K562 (cell line): ENCODE measurements around the gene PARD3B. TPM values are rescaled to one million over a fixed set of nuclear protein-coding genes. Genes with fewer than 3 reads are reported as not detected.

Experiments
- ATAC-seq: fragments of 200-7000 bp; cut with Tn5 transposase; 3 replicates; pipeline ENCODE4 v1.9.1; 2020; ENCODE audit warnings: moderate library complexity
- BruUV-seq: library from RNA; stranded (reverse); fragments of 400-500 nt; replicated peaks from 2 replicates; lab custom pipeline; 2021; lab: Mats Ljungman, UMichigan
- CTCF ChIA-PET: fragments of 300-600 bp; formaldehyde crosslinking; extraction: SDS; loops from one replicate; lab custom pipeline; 2021; ENCODE audit warnings: low intra/inter-chr PET ratio; lab: Yijun Ruan, JAX
- POLR2A ChIA-PET: fragments of 300-600, 350-650 bp; sonication (Branson Sonifier 250); formaldehyde crosslinking; extraction: SDS; loops from one replicate; lab custom pipeline; 2021; ENCODE audit warnings: antibody characterized with exemption, inconsistent platforms; lab: Yijun Ruan, JAX
- DNase-seq, 4 experiments: peaks; one replicate each; pipeline versions ENCODE4 v3.0.0 to v3.0.0-alpha.2; 2011 to 2018; ENCODE audit warnings: low spot score in 3 of 4, mixed read lengths in 3 of 4; ENCODE audit errors: extremely low read depth in 1 of 4
- FAIRE-seq: peaks from 2 replicates; lab custom pipeline; 2011; peaks lifted over from hg19 to GRCh38; lab: Jason Lieb, UNC
- H2AFZ ChIP-seq: 2 replicates; pipeline ENCODE4 v1.6.0; 2011; ENCODE audit warnings: low read depth, low read length, control low read depth, inconsistent platforms
- H3K27ac ChIP-seq: fragments of 200-600 bp; 3 replicates; pipeline ENCODE4 v1.8.0; 2011; ENCODE audit warnings: low read depth, mild to moderate bottlenecking, control low read depth, inconsistent platforms, low read length, moderate library complexity, mixed read lengths; ENCODE audit errors: extremely low read depth
- H3K27me3 ChIP-seq, 2 experiments: fragments of 300-600 bp in 1 of 2; 2 replicates in 1 of 2; 3 replicates in 1 of 2; pipeline versions ENCODE4 v1.6.0 to v1.8.0; 2011; ENCODE audit warnings: inconsistent platforms in 2 of 2, low read length in 2 of 2, mild to moderate bottlenecking in 1 of 2, mixed read lengths in 1 of 2, moderate library complexity in 1 of 2; ENCODE audit not compliant: control insufficient read depth in 2 of 2, insufficient read depth in 2 of 2
- H3K36me3 ChIP-seq: fragments of 300-600 bp; 3 replicates; pipeline ENCODE4 v1.8.0; 2011; ENCODE audit warnings: mild to moderate bottlenecking, low read length, inconsistent platforms; ENCODE audit not compliant: control insufficient read depth, insufficient read depth
- H3K4me1 ChIP-seq, 2 experiments: fragments of 200-600 bp in 1 of 2; replicated peaks in 1 of 2; 2 replicates in 1 of 2; 3 replicates in 1 of 2; pipeline versions ENCODE4 v1.5.1 to v1.8.0; 2011; ENCODE audit warnings: inconsistent platforms in 2 of 2, low read length in 2 of 2, mild to moderate bottlenecking in 1 of 2, mixed read lengths in 1 of 2, moderate library complexity in 1 of 2; ENCODE audit not compliant: control insufficient read depth in 2 of 2, insufficient read depth in 2 of 2
- H3K4me2 ChIP-seq: 2 replicates; pipeline ENCODE4 v1.6.1; 2011; ENCODE audit warnings: low read length, control low read depth, inconsistent platforms, mixed read lengths; ENCODE audit not compliant: insufficient read depth
- H3K4me3 ChIP-seq: fragments of 200-600 bp; sonication (generic), shearing (Covaris generic); 2 replicates; pipeline ENCODE4 v1.5.1; 2016; ENCODE audit warnings: control low read depth, inconsistent platforms
- H3K79me2 ChIP-seq: fragments of 200-600 bp; 3 replicates; pipeline ENCODE4 v1.8.0; 2011; ENCODE audit warnings: low read length, inconsistent platforms; ENCODE audit not compliant: control insufficient read depth, insufficient read depth
- H3K9ac ChIP-seq, 2 experiments: 2 replicates each; pipeline versions ENCODE4 v1.6.0 to v1.6.1; 2011; ENCODE audit warnings: low read depth in 2 of 2, low read length in 2 of 2, control low read depth in 1 of 2, inconsistent platforms in 1 of 2, mild to moderate bottlenecking in 1 of 2, mixed read lengths in 1 of 2; ENCODE audit not compliant: insufficient read depth in 1 of 2
- H3K9me1 ChIP-seq: one replicate; pipeline ENCODE4 v1.6.0; 2011; ENCODE audit warnings: inconsistent platforms, mild to moderate bottlenecking, low read length, moderate library complexity; ENCODE audit not compliant: control insufficient read depth, insufficient read depth
- H3K9me3 ChIP-seq: replicated peaks from 2 replicates; pipeline ENCODE4 v1.5.1; 2011; ENCODE audit warnings: low read depth, low read length, inconsistent platforms; ENCODE audit not compliant: control insufficient read depth, insufficient read depth
- H4K20me1 ChIP-seq: replicated peaks from 2 replicates; pipeline ENCODE4 v1.6.1; 2011; ENCODE audit warnings: low read length, inconsistent platforms, mixed read lengths; ENCODE audit not compliant: control insufficient read depth, insufficient read depth
- MECOM ChIP-seq: fragments of 250-450 bp; sonication (Bioruptor Pico); IDR thresholded peaks from 2 replicates; pipeline ENCODE4 v1.8.0; 2022; ENCODE audit warnings: inconsistent platforms
- ZNF184 ChIP-seq: sonication (generic); formaldehyde crosslinking; IDR thresholded peaks from 2 replicates; pipeline ENCODE4 v1.5.0; 2020; ENCODE audit warnings: missing genetic modification reagents
- ZNF589 ChIP-seq: fragments of 200-800 bp; sonication (Bioruptor generic); IDR thresholded peaks from 2 replicates; pipeline ENCODE4 v1.6.1; 2016; ENCODE audit warnings: low read depth, missing genetic modification characterization, missing compliant biosample characterization
- ZNF696 ChIP-seq: fragments of 250-450 bp; sonication (Bioruptor Pico); conservative IDR thresholded peaks from 2 replicates; pipeline ENCODE4 v1.4.0; 2020; ENCODE audit warnings: mild to moderate bottlenecking, moderate library complexity
- WGBS: fragments of 100-300 bp; shearing (Covaris generic); methylation state at CpG from one replicate; pipeline ENCODE4 v1.1.6; 2016; ENCODE audit warnings: low coverage, mixed read lengths; ENCODE audit not compliant: insufficient coverage; ENCODE audit errors: missing lambda C conversion rate; 5-methylcytosine and 5-hydroxymethylcytosine counted together
- in situ Hi-C: fragments of 300-500 bp; cut with MboI; formaldehyde crosslinking; loops from 4 replicates; pipeline ENCODE4 v1.15.0; 2018; ENCODE audit warnings: inconsistent platforms, mixed read lengths
- intact Hi-C: fragments of 100-400 bp; cut with micrococcal nuclease; formaldehyde crosslinking; loops from 2 replicates; pipeline ENCODE4 v1.14.2; 2022
- polyA plus RNA-seq, 8 experiments: library from polyadenylated mRNA; depleted of rRNA in 4 of 8; stranded (reverse) in 5 of 8; unstranded in 3 of 8; fragments of >200 nt; fragmentation: Nextera tagmentation in 2 of 8; fragmentation: Illumina TruSeq in 1 of 8; extraction: Ambion mirVana in 2 of 8; extraction: Trizol in 1 of 8; gene quantifications; 2 replicates each; pipeline versions ENCODE4 v1.2.1 to v1.2.3, GENCODE V29; 2011 to 2014; ENCODE audit warnings: inconsistent platforms in 1 of 8, missing spikeins in 1 of 8
- total RNA-seq, 7 experiments: library from RNA; depleted of rRNA in 6 of 7; stranded (reverse); fragments of >200 nt in 6 of 7; fragmentation: Illumina TruSeq in 2 of 7; extraction: Trizol in 2 of 7; gene quantifications; 2 replicates each; pipeline versions ENCODE4 v1.2.1 to v1.2.3, GENCODE V29; 2011 to 2021; ENCODE audit warnings: low replicate concordance in 1 of 7

The PARD3B gene
- total and polyA plus RNA-seq, 9 of the 15 experiments (the other 6 are each of a cell fraction or from before 2014, with no cell fraction given), result 0.15 to 3.0 (median 1.1) TPM

DNA sequence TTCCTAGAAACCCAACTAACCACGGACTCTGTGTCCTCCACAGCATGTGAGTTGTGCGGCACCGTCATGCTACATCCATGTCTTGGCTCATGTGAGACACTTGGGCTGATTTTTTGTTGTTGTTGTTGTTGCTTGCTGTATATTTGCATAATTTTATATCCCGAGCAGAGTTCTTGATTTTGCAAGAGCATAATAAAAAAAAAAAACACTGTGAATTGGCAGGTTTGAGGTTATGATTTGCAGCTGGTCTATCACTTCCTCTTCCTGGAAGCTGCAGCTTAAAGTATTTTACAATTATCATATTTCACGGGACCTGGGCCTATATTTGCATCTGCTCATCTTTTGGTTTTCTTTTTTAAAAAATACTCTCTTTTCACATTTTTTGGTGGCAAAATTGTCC, 994.8 kb downstream of the PARD3B start (continued):
- TF ChIP-seq MECOM (CRISPR knock-in tag), result no peak

GRCh38 chr2:205543262-205543843, 998.1 kb downstream of the PARD3B start:
- Histone ChIP-seq H3K79me2 (no peaks in the 10 kb centered on the region), H4K20me1 (no peaks in the 10 kb centered on the region), H3K27ac (no peak overlapping the region), H3K4me1 (no peaks in the 10 kb centered on the region), H3K4me3 (no peak overlapping the region), H3K27me3 (no peaks in the 10 kb centered on the region), H3K9me1 (no peaks in the 10 kb centered on the region), H3K9me3 (no peaks in the 10 kb centered on the region), H2AFZ (no peak overlapping the region), H3K36me3 (no peaks in the 10 kb centered on the region), H3K4me2 (no peak overlapping the region), H3K9ac (no peak overlapping the region)
- BruUV-seq, result no TSS peak
- no peak for ATAC-seq
- TF ChIP-seq ZNF696 (no peak), ZNF589 (CRISPR knock-in tag) (no peak), ZNF184 (CRISPR knock-in tag) (no peak)
- POLR2A ChIA-PET, result no interaction called here
- CTCF ChIA-PET, result no interaction called here
- WGBS, result 2% methylated on average over 5 of the region's 5 CpGs
- intact Hi-C loops (no loop called here), in situ Hi-C loops (no loop called here)
- no peak for DNase-seq
- FAIRE-seq, result no peak
